GM19468 (cell line): ENCODE measurements around the gene COPB1.
A peak's percentile ranks its signal among the peaks of the same experiment; 100 is the strongest.
"Not testable (repeated sequence)": the region's sequence is repeated elsewhere in the genome, so short reads cannot be mapped to it uniquely, and the experiment has no call there.

ENCODE experiments used
- ATAC-seq: cut with Tn5 transposase; IDR thresholded peaks from one replicate; pipeline ENCODE4 v1.9.1; 2021; ENCODE audit warnings: mild to moderate bottlenecking, moderate library complexity, moderate number of reproducible peaks; ENCODE audit not compliant: unreplicated experiment; ENCODE audit errors: extremely low read depth

COPB1 gene

GRCh38 chr11:14499560-14500180 lies at the start of gene COPB1:
TSS of gene COPB1 (minus strand) at chr11:14499811. CDS start at chr11:14498928, 883 bp downstream.
- peak; percentile 51 for ATAC-seq

DNA sequence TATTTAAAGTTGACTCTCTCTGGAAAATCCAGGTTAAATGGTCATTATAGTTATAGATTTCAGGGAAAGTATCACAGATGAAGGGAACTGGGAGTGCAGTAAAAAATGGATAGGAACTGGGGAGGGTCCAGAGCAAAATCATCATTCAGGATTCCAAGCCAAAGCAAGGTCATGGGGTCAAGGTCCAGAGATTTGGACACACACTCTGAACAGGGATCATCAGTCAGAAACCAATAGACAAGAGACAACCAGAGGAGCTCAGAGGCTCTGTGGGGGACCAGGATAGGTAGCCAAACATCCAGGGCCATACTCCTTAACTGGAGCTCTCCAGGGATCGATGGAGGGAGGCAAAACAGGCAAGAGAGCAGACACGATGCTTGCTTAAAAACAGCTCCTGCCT lies 47.8 kb upstream of the COPB1 start:
- ATAC-seq: no peak

DNA sequence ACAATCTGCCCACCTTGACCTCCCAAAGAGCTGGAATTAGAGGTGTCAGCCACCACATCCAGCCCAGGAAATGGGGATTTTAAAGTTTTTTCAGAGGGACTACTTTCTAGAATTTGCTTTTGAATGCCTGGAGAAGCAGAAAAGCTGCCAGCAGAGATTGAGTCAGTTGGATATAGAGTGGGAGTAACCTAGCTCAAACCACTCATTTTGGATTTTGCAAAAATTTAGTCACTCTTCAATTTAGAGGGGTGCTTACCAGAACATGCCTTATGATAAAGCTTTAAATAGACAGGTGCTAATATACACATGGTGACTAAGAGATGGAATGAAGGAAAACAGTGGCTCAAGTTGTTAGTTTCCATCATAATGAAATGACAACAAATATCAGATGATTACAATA lies 47.1 kb upstream of the COPB1 start:
- ATAC-seq: no peak

DNA sequence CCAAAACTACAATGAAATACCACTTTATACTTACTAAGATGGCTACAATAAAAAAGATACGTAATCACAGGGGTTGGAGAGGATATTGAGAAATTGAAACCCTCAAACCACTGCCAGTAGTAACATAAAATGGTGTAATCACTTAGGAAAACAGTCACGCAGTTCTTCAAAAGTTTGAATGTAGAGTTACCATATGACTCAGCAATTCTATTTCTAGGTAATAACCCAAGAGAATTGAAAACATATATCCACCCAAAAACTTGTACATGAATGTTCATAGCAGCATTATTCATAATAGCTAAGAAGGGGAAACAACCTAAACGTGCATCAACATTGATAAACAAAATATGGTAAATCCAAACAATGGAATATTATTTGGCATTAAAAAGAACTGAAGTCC lies 45.0 kb upstream of the COPB1 start:
- peak; percentile 91 for ATAC-seq

- no peak for ATAC-seq
Observed at GRCh38 chr11:14543260-14543659, 43.6 kb upstream of the COPB1 start.

GRCh38 chr11:14542324-14542723 lies 42.7 kb upstream of the COPB1 start:
- ATAC-seq: no peak

GRCh38 chr11:14541192-14541947 lies 41.8 kb upstream of the COPB1 start:
- ATAC-seq: no peak

- ATAC-seq: no peak
Observed at GRCh38 chr11:14539982-14540421, 40.4 kb upstream of the COPB1 start.

DNA sequence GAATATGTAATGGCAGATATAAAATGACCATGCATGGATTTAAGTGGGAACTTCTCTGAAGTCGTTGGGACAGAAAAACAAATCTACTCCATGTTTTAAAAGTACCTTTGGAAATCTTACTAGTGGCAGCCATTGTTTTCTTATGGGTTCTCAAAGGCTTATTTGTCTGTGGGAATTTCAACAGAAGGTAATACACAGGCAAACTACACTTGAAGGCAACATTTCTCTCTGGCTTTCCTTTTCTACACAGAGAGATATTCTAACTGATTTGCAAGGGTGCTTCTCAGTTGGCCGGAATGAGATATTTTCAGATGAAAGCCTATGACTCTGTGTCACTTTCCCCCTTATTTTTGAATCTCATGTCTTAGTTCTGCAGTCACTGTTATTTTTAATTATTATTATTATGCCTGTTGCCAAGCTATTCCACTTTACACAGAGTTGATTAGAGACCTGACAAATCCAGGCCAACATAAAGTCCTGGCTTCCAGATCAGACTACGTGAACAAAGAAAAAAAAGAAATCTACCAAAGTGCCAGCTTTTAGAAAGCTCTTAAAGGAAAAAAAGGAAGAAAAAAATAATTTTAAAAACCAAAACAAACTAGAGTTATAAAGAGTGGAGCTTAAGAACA lies 39.4 kb upstream of the COPB1 start:
- no peak for ATAC-seq

- no peak for ATAC-seq
Observed at GRCh38 chr11:14538271-14538925, 38.8 kb upstream of the COPB1 start.

DNA sequence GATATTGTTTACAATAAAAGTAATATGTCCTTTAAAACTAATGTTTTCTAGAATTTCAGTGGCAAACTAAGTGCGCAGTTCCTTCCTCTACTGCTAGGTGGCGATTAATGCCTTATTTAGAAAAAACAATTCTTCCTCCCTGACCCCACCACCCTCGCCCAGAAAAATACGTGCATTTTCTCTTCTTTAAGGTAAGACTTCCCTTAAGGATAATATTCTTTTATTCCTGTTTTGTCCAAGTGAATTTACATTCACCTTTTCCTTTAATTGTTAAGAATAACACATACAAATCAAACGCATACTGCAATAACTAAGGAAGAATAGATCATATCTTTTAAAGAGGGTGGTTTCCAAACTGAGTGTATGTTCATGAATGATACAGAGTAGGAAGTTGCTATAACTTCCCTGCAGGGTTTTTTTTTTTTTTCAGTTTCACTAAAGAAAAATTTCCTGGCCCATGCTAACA lies 37.6 kb upstream of the COPB1 start:
- no peak for ATAC-seq

DNA sequence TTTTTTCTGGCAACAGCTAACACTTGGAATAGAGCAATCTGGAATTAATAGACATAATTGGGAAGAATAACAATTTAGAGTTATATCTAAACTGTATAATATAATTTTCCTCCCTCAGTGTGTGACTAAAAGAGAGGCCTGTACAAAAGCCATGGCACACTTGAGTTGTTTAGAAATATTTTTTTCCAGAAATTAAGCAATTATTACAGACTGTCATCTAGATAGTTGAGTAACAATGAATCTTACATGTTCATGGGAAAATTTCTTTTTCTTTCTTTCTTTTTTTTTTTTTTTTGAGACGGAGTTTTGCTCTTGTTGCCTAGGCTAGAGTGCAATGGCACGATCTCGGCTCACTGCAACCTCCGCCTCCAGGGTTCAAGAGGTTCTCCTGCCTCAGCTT lies 35.6 kb upstream of the COPB1 start:
- ATAC-seq: not testable (repeated sequence)

- no peak for ATAC-seq
Observed at GRCh38 chr11:14529951-14530350, 30.3 kb upstream of the COPB1 start.

DNA sequence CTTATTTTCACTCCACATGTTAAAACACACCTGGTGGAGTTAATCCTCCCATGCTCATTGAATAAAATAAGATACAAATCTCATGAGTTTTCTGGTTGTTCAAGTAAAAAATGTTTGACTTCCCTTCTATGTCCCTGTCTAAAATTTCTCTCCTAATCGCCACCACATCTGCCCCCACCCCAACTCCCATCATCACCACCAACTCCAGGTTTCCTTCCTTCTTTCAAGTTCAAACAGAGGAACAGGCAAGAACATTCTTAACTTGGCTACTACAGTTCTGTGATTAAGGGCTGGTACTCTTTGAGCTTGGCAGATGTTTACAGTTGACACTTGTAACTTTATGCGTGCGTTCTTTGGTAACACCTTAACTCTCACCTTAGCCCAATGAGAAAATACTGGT lies 29.7 kb upstream of the COPB1 start:
- no peak for ATAC-seq

DNA sequence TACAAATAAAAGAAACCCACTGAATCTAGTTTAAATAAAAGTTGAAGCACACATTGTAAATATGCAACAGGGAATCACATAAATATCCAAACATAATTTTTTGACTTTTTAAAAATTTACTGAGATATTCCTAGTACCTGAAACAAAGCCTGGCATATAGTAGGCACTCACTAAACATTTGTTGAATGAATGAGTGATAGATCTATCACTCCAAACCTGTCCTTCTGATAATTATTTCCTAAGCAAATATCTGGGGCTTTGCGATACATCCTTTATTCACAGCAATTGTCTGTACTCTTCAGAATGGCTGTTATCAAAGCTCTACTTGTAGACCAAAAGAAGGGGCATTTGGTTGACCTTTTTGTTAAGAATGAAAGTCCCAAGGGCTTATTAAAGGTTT lies 23.2 kb upstream of the COPB1 start:
- ATAC-seq: no peak

DNA sequence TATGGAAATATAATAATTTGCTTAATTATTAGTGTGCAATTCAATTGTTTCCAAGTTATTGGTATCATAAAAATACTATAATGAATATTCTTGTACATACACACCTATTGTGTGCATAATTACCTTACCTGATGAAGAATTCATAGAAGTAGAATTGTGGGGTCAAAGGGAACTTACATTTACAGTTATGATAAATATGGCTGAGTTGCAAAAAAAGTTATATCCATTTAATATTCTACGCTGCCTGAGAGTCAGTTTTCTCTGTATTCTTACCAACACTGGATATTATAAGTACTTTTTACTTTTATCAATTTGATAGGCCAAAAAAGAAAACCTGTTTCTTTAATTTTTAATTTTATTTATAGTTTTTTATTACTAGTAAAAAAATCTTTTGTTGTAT lies 22.6 kb upstream of the COPB1 start:
- ATAC-seq: no peak

- no peak for ATAC-seq
Observed at GRCh38 chr11:14520747-14521151, 21.1 kb upstream of the COPB1 start.

- ATAC-seq: peak; percentile 94
Observed at GRCh38 chr11:14519917-14520746, 20.5 kb upstream of the COPB1 start, which contains the start of gene PSMA1. TSS of gene PSMA1 (minus strand) at chr11:14520386. CDS start at chr11:14520299, 87 bp downstream.

GRCh38 chr11:14519597-14519916 lies 19.9 kb upstream of the COPB1 start:
- ATAC-seq: no peak

DNA sequence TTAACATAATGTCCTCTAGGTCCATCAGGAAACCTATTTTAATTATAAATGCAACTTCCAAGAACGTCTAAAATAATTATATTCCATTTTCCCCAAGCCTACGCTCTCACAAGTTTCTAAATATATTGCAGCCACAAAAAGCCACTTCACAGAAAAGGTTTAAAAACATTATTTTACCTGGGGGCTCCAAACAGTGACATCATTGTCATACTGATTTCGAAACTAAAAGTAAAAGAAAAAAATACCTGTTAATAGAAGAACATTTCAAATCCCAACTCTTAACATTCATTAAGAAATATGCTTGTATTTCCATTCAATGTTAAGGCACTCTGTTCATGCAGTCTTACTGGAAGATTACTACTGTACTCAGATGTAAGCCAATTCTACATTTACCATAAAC lies 19.2 kb upstream of the COPB1 start:
- no peak for ATAC-seq
